ENCODE measurements around the gene RSBN1L. TPM values are rescaled to one million over a fixed set of nuclear protein-coding genes. Genes with fewer than 3 reads are reported as not detected.
A peak's percentile ranks its signal among the peaks of the same experiment; 100 is the strongest.

Gene RSBN1L
- total RNA-seq, 1 experiment from 2014 or later: 21.4 TPM

DNA sequence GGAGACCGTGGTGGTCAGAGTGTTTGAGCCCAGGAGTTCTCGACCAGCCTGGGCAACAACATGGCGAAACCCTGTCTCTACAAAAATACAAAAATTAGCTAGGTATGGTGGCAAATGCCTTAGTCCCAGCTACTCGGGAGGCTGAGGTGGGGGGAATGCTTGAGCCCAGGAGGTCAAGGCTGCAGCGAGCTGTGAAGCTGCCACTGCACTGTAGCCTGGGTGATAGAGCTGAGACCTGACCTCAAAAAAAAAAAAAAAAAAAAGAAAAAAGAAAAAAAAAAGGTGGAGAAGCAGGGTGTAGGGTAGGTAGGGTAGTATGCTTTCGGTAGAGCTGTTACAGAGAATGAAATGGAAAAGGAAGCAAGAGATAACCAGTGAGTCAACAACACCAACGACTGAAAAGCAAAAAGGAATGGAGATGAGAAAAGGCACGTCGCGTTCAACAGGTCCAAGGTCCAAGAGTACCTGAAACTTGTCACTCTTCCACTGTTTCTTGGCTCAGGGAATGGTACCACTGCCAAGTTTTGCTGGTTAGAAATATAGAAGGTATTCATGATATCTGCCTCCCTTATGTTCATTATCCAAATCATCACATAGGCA, 4.3 kb upstream of the RSBN1L start:
- H3K4me1 Mint-ChIP-seq (ENCODE audit: low read depth, unreplicated experiment): peaks cover 33% of the 10 kb centered on the region
- H3K4me3 Mint-ChIP-seq (ENCODE audit: unreplicated experiment): peak overlapping the region; percentile 100
- ChIA-PET CTCF (interaction anchor here (0.7 to 1.1 kb wide), 2 partner anchors 41 to 43 kb away, joined by 8 to 11 read pairs; no protein-coding TSS in a partner anchor), POLR2A (interaction anchor here (0.6 kb wide), 2 partner anchors 10 to 80 kb away, joined by 7 read pairs; no protein-coding TSS in a partner anchor)
- no peak overlapping the region for H3K4me3 ChIP-seq (ENCODE audit: low read depth, low read length)
- intact Hi-C loops (cut with micrococcal nuclease; ENCODE audit: unreplicated experiment): no loop called here
- peak in 1 of 2 experiments; percentile 35 for DNase-seq
- peaks cover 37% of the 10 kb centered on the region for H3K4me1 ChIP-seq
- peaks cover 2% of the 10 kb centered on the region; the same call in 1 of the 2 replicates for H3K36me3 ChIP-seq (ENCODE audit: control insufficient read depth, insufficient read depth, low read length)
- no peaks in the 10 kb centered on the region for H3K9me3 ChIP-seq
- H3K9me3 Mint-ChIP-seq (ENCODE audit: unreplicated experiment): no peaks in the 10 kb centered on the region
- BruUV-seq (replicated peaks): no TSS peak
- peaks cover 47% of the 10 kb centered on the region for H3K36me3 Mint-ChIP-seq (ENCODE audit: insufficient read depth, unreplicated experiment)
- H3K27ac Mint-ChIP-seq (ENCODE audit: unreplicated experiment): peak overlapping the region; percentile 84
- TF ChIP-seq, protein P1, sequence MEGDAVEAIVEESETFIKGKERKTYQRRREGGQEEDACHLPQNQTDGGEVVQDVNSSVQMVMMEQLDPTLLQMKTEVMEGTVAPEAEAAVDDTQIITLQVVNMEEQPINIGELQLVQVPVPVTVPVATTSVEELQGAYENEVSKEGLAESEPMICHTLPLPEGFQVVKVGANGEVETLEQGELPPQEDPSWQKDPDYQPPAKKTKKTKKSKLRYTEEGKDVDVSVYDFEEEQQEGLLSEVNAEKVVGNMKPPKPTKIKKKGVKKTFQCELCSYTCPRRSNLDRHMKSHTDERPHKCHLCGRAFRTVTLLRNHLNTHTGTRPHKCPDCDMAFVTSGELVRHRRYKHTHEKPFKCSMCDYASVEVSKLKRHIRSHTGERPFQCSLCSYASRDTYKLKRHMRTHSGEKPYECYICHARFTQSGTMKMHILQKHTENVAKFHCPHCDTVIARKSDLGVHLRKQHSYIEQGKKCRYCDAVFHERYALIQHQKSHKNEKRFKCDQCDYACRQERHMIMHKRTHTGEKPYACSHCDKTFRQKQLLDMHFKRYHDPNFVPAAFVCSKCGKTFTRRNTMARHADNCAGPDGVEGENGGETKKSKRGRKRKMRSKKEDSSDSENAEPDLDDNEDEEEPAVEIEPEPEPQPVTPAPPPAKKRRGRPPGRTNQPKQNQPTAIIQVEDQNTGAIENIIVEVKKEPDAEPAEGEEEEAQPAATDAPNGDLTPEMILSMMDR (IDR thresholded peaks at IDR 0.05; ENCODE audit: insufficient read depth in 1 of 2, low read depth in 1 of 2, low read length in 1 of 2, severe bottlenecking in 1 of 2, unreplicated experiment in 1 of 2): no peak
- H3K27me3 ChIP-seq (replicated peaks; ENCODE audit: control insufficient read depth, insufficient read depth, low read length): no peaks in the 10 kb centered on the region
- H3K27me3 Mint-ChIP-seq (ENCODE audit: insufficient read depth, unreplicated experiment): no peaks in the 10 kb centered on the region

DNA sequence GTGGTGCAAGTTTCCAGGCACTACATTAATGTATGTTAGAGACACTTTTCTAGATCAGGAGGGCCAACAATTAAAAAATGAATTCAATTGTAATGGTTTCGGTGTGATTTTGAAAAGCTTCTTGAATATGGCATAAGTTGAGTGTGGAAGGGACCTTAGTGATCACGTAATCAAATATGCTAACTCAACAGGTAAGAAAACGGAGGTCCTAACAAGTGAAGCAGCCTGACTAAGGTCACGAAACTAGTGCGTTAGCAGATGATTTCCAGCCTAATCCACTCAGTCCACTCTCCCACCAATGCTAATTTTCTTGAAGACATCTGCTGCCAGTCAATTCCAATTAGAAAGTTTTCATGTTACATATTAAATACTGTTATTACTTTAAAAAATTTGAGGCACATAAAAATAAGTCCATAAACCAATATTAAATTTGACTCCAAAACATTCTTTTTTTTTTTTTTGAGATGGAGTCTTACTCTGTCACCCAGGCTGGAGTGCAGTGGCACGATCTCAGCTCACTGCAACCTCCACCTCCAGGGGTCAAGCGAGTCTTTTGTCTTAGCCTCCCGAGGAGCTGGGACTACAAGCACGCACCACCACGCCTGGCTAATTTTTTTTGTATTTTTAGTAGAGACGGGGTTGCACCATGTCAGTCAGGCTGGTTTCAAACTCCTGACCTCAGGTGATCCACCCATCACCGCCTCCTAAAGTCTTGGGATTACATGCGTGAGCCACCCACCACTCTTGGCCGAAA, 2.3 kb upstream of the RSBN1L start:
- peaks cover 37% of the 10 kb centered on the region for H3K4me1 ChIP-seq
- no peak overlapping the region for H3K4me3 ChIP-seq (ENCODE audit: low read depth, low read length)
- TF ChIP-seq, protein P1 (IDR thresholded peaks at IDR 0.05; ENCODE audit: insufficient read depth in 1 of 2, low read depth in 1 of 2, low read length in 1 of 2, severe bottlenecking in 1 of 2, unreplicated experiment in 1 of 2): no peak
- H3K27me3 ChIP-seq (replicated peaks; ENCODE audit: control insufficient read depth, insufficient read depth, low read length): no peaks in the 10 kb centered on the region
- peaks cover 35% of the 10 kb centered on the region for H3K36me3 Mint-ChIP-seq (ENCODE audit: insufficient read depth, unreplicated experiment)
- ChIA-PET CTCF (no interaction called here), POLR2A (no interaction called here)
- no peaks in the 10 kb centered on the region for H3K9me3 Mint-ChIP-seq (ENCODE audit: unreplicated experiment)
- H3K27me3 Mint-ChIP-seq (ENCODE audit: insufficient read depth, unreplicated experiment): no peaks in the 10 kb centered on the region
- H3K9me3 ChIP-seq: no peaks in the 10 kb centered on the region
- H3K27ac Mint-ChIP-seq (ENCODE audit: unreplicated experiment): peak overlapping the region; percentile 37
- peaks cover 26% of the 10 kb centered on the region for H3K4me1 Mint-ChIP-seq (ENCODE audit: low read depth, unreplicated experiment)
- TSS peak; percentile 8 for BruUV-seq (replicated peaks)
- no peaks in the 10 kb centered on the region; the same call in 1 of the 2 replicates for H3K36me3 ChIP-seq (ENCODE audit: control insufficient read depth, insufficient read depth, low read length)
- H3K4me3 Mint-ChIP-seq (ENCODE audit: unreplicated experiment): peak overlapping the region; percentile 100
- DNase-seq: no peak
- intact Hi-C loops (cut with micrococcal nuclease; ENCODE audit: unreplicated experiment): no loop called here

All from Caco-2 (cell line).